H1 (cell line): Measurements from ENCODE around the gene SPOCK2.

Source experiments
- CEBPB ChIP-seq: IDR thresholded peaks from 2 replicates; pipeline ENCODE4 v1.6.1; 2012; ENCODE audit warnings: low read depth, low read length
- CREB1 ChIP-seq: IDR thresholded peaks from 2 replicates; pipeline ENCODE4 v1.6.1; 2012; ENCODE audit warnings: inconsistent platforms
- EP300 ChIP-seq, 2 experiments: IDR thresholded peaks; 1 replicate in 1 of 2; 2 replicates in 1 of 2; pipeline ENCODE4 v1.6.1; 2011 to 2012; ENCODE audit warnings: low read depth in 2 of 2, low read length in 2 of 2, mild to moderate bottlenecking in 2 of 2, borderline replicate concordance in 1 of 2, inconsistent platforms in 1 of 2, moderate library complexity in 1 of 2
- HDAC6 ChIP-seq: IDR thresholded peaks from one replicate; pipeline ENCODE4 v1.7.1; 2012; ENCODE audit warnings: low read depth, mild to moderate bottlenecking, inconsistent platforms, low read length, moderate library complexity
- JUND ChIP-seq: IDR thresholded peaks from 2 replicates; pipeline ENCODE4 v1.6.1; 2011; ENCODE audit warnings: mild to moderate bottlenecking, improper control_type of control experiment, low read length
- KDM1A ChIP-seq: fragments of 200-600, 300-600 bp; sonication (generic); IDR thresholded peaks from 2 replicates; pipeline ENCODE4 v1.7.1; 2016; ENCODE audit warnings: mild to moderate bottlenecking, low read length, borderline replicate concordance
- POLR2AphosphoS5 ChIP-seq: IDR thresholded peaks from 2 replicates; pipeline ENCODE4 v1.6.1; 2011; ENCODE audit warnings: low read depth, low read length
- RAD21 ChIP-seq, 2 experiments: IDR thresholded peaks in 1 of 2; conservative IDR thresholded peaks in 1 of 2; 2 replicates each; pipeline ENCODE4 v1.6.1; 2011; ENCODE audit warnings: low read depth in 2 of 2, low read length in 2 of 2, improper control_type of control experiment in 1 of 2, inconsistent platforms in 1 of 2, mild to moderate bottlenecking in 1 of 2, moderate library complexity in 1 of 2
- SAP30 ChIP-seq: fragments of 300-600 bp; sonication (generic); IDR thresholded peaks from 2 replicates; pipeline ENCODE4 v1.7.1; 2012; ENCODE audit warnings: low read length, moderate library complexity, mild to moderate bottlenecking, inconsistent platforms; ENCODE audit not compliant: insufficient read depth, insufficient replicate concordance
- TAF1 ChIP-seq: IDR thresholded peaks from 2 replicates; pipeline ENCODE4 v1.6.1; 2011; ENCODE audit warnings: mild to moderate bottlenecking, low read depth, low read length
- TBP ChIP-seq: IDR thresholded peaks from 2 replicates; pipeline ENCODE4 v1.6.1; 2011; ENCODE audit warnings: low read depth, low read length, improper control_type of control experiment
- TEAD4 ChIP-seq: IDR thresholded peaks from 2 replicates; pipeline ENCODE4 v1.6.1; 2012; ENCODE audit warnings: low read depth, low read length, inconsistent platforms, mixed read lengths
- TF ChIP-seq, protein P1 (sequence below), 3 experiments: IDR thresholded peaks; 1 replicate in 2 of 3; 2 replicates in 1 of 3; pipeline versions ENCODE4 v1.5.1 to v1.6.1; 2011; ENCODE audit warnings: low read length in 3 of 3, mild to moderate bottlenecking in 3 of 3, inconsistent platforms in 2 of 3, low read depth in 1 of 3, moderate library complexity in 1 of 3; ENCODE audit not compliant: insufficient read depth in 1 of 3; ENCODE audit errors: control extremely low read depth in 1 of 3

DNA sequence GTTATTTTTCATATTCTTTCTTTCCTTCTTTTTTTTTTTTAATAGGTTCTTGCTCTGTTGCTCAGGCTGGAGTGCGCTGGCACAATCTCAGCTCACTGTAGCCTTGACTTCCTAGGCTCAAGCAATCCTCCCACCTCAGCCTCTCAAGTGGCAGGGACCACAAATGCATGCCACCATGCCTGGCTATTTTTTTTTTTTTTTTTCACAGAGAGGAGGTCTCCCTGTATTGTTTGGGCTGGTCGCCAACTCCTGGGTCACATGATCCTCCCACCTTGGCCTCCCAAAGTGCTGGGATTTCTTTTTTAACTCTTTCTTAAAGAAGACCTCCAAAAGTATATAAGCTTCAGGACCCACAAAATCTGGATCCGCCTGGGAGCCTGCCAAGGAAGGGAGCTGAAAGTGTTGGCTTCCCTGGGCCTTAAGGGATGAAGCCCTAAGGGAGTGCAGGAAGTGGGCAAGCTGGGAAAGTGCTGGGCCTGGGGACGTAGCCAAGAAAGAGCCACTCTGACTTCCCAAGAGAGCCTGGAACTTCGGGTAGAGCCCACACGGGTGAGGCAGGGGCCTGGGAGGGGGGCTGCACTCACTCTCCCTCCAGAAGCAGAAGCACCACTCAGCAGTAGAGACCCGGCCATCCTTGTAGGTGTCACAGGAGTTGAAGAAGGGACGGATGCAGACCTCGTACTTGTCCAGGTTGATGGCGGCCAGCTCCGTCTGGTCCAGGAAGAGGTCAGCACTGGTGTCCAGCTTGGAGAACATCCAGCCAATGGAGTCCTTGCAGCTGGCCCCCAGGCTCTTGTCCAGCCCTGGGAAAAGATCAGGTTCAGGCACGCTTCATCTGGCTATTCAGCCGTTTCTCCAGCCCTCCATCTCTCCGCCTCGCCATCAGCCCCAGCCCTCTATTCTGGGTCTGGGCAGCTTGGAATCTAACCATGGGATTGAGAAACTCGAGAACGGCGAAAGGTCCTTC lies 21.8 kb downstream of the SPOCK2 start:
- TF ChIP-seq EP300 (IDR thresholded peaks at IDR 0.05; ENCODE audit: borderline replicate concordance in 1 of 2, low read depth in 2 of 2, low read length in 2 of 2) = no peak
- TF ChIP-seq, protein P1, sequence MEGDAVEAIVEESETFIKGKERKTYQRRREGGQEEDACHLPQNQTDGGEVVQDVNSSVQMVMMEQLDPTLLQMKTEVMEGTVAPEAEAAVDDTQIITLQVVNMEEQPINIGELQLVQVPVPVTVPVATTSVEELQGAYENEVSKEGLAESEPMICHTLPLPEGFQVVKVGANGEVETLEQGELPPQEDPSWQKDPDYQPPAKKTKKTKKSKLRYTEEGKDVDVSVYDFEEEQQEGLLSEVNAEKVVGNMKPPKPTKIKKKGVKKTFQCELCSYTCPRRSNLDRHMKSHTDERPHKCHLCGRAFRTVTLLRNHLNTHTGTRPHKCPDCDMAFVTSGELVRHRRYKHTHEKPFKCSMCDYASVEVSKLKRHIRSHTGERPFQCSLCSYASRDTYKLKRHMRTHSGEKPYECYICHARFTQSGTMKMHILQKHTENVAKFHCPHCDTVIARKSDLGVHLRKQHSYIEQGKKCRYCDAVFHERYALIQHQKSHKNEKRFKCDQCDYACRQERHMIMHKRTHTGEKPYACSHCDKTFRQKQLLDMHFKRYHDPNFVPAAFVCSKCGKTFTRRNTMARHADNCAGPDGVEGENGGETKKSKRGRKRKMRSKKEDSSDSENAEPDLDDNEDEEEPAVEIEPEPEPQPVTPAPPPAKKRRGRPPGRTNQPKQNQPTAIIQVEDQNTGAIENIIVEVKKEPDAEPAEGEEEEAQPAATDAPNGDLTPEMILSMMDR (IDR thresholded peaks at IDR 0.05; ENCODE audit: control extremely low read depth in 1 of 3, insufficient read depth in 1 of 3, low read depth in 1 of 3, low read length in 3 of 3) = no peak
- TF ChIP-seq RAD21 (IDR thresholded peaks at IDR 0.05 in 1 of 2, conservative IDR thresholded peaks at IDR 0.05 in 1 of 2; ENCODE audit: low read depth in 2 of 2, low read length in 2 of 2) = no peak
- TF ChIP-seq SAP30 = no peak
- no peak for TF ChIP-seq CEBPB
- no peak for TF ChIP-seq JUND
- no peak for TF ChIP-seq HDAC6
- TF ChIP-seq TAF1 = no peak
- no peak for TF ChIP-seq CREB1
- TF ChIP-seq POLR2AphosphoS5 = no peak
- no peak for TF ChIP-seq TEAD4
- TF ChIP-seq TBP = no peak
- no peak for TF ChIP-seq KDM1A
